Mucosa of stomach (tissue), 1 donor: ENCODE results near the gene NXPE2.

Experiments
- H3K27me3 ChIP-seq: one replicate; pipeline ENCODE4 v1.7.0; 2013; ENCODE audit warnings: mild to moderate bottlenecking, low read length; ENCODE audit not compliant: control insufficient read depth, insufficient read depth
- H3K36me3 ChIP-seq: one replicate; pipeline ENCODE4 v1.7.0; 2013; ENCODE audit warnings: low read length; ENCODE audit not compliant: control insufficient read depth, insufficient read depth
- H3K4me1 ChIP-seq: one replicate; pipeline ENCODE4 v1.7.0; 2013; ENCODE audit warnings: mild to moderate bottlenecking, low read length; ENCODE audit not compliant: control insufficient read depth, insufficient read depth
- H3K4me3 ChIP-seq: one replicate; pipeline ENCODE4 v1.7.0; 2013; ENCODE audit warnings: low read length
- H3K9ac ChIP-seq: one replicate; pipeline ENCODE4 v1.7.0; 2013; ENCODE audit warnings: mild to moderate bottlenecking, low read length, moderate library complexity
- H3K9me3 ChIP-seq: one replicate; pipeline ENCODE4 v1.7.0; 2013; ENCODE audit warnings: mild to moderate bottlenecking, low read length, moderate library complexity; ENCODE audit not compliant: control insufficient read depth
- donor health status: Pancreatic carcinoma.

NXPE2 gene

DNA sequence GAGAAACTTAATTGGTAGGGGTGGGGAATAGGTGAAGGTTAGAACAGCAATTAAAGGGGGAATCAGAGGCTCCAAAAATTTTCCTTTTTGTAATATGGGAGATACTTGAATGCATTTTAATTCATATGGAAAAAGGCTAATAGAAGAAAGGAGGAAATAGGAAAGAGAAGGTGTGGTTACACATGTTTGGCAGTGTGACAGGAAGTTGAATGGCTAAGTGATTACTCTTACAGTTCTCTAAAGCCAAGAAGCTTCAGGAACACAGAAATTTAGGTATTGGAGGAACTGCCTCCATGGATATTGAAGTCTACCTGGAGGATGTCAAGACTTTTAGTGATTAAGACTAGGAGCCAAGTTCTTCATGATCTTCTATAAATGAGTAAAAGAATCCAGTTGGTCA lies 6.3 kb downstream of the NXPE2 start:
- Histone ChIP-seq H3K4me1 (no peaks in the 10 kb centered on the region), H3K4me3 (no peak overlapping the region), H3K9ac (no peak overlapping the region), H3K36me3 (no peaks in the 10 kb centered on the region), H3K9me3 (no peaks in the 10 kb centered on the region), H3K27me3 (no peaks in the 10 kb centered on the region)

DNA sequence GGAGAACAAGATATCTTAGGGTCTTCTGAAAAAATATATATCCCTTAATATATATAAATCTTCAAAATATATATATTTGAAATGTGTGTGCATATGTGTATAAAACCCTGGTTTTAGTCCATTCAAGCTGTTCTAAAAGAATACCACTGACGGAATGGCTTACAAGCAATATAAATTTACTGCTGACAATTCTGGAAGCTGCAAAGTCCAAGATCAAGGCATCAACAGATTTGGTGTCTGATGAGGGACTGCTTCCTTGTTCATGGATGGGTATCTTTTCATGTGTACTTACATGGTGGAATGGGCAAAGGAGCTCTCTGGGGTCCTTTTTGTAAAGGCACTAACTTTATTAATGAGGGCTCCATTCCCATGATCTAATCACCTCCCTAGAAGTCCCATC lies 6.8 kb downstream of the NXPE2 start:
- H3K9ac ChIP-seq, result no peak overlapping the region
- H3K36me3 ChIP-seq, result no peaks in the 10 kb centered on the region
- H3K27me3 ChIP-seq, result no peaks in the 10 kb centered on the region
- H3K4me1 ChIP-seq, result no peaks in the 10 kb centered on the region
- H3K9me3 ChIP-seq, result no peaks in the 10 kb centered on the region
- H3K4me3 ChIP-seq, result no peak overlapping the region

DNA sequence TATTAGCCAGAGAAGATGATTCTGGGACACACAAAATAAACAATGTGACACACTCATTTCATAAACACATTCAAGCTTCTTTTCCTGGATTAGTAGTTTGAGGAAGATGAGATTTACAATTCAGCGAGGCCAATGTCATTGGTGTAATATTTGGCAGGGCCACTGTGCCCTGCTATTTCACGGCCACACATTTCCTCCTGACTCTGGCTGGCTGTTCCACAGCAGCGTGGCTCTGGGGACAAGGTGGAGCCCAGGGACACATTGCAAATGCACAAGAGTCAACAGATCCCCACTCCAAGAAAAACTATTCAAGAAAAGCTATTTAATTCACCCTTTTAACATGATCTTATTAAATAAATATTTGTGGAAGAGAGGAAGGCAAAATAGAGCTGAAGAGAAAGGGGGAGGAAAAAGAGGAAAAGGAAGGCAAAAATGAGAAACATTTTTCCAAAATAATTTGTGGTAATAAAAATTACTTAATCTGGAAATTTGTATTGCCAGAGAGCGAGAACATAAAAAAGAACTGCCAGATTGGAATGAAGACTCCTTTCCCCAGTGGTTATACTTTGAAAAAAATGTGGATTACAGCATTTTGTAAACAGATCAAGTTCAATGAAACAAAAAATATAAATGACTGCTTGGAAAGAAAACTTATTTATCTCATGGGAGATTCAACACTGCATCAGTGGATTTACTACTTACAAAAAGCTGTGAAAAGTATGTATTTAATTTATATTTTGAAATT lies 27.1 kb downstream of the NXPE2 start:
- H3K4me3 ChIP-seq, result no peak overlapping the region
- H3K4me1 ChIP-seq, result no peaks in the 10 kb centered on the region
- no peaks in the 10 kb centered on the region for H3K36me3 ChIP-seq

DNA sequence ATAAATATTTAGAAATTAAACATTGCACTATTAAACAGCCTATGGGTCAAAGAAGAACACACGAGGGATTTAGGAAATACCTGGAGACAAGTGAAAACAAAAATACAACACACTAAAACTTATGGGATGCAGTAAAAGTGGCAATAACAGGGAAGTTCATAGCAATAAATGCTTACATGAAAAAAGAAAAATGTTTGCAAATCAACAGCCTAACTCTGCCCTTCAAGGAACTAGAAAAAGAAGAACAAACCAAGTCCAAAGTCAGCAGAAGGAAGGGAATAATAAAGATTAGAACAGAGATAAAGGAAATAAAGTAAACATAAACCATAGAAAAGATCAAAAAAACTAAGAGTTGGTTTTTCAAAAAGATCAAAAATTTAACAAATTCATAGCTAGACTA lies 31.6 kb downstream of the NXPE2 start:
- H3K4me3 ChIP-seq, result no peak overlapping the region
- no peaks in the 10 kb centered on the region for H3K27me3 ChIP-seq
- H3K9ac ChIP-seq, result no peak overlapping the region
- H3K4me1 ChIP-seq, result no peaks in the 10 kb centered on the region
- H3K9me3 ChIP-seq, result no peaks in the 10 kb centered on the region
- H3K36me3 ChIP-seq, result no peaks in the 10 kb centered on the region

More for the DNA sequence above, 27.1 kb downstream of the NXPE2 start:
- no peaks in the 10 kb centered on the region for H3K9me3 ChIP-seq
- H3K27me3 ChIP-seq, result no peaks in the 10 kb centered on the region
- H3K9ac ChIP-seq, result no peak overlapping the region

DNA sequence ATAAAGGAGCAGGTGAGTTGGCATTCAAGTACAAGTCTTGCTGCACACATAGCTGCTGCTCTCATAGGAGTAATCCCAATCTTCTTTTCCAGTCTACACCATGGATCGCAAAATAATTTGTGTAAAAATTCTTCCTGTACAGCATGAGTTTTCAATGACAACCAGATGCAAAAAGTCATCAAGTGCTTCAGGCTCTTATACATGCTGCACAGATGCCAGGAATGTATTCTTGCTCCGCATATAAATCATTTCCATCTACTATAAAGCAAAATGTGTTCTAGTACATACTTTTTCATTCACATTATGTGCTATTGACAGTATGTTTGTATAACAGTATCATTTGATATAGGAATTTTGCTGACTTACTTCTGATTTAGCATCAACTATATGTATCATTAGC lies 35.4 kb downstream of the NXPE2 start:
- no peaks in the 10 kb centered on the region for H3K4me1 ChIP-seq
- H3K9ac ChIP-seq, result no peak overlapping the region
- H3K27me3 ChIP-seq, result no peaks in the 10 kb centered on the region
- H3K9me3 ChIP-seq, result no peaks in the 10 kb centered on the region
- H3K36me3 ChIP-seq, result no peaks in the 10 kb centered on the region
- H3K4me3 ChIP-seq, result no peak overlapping the region

DNA sequence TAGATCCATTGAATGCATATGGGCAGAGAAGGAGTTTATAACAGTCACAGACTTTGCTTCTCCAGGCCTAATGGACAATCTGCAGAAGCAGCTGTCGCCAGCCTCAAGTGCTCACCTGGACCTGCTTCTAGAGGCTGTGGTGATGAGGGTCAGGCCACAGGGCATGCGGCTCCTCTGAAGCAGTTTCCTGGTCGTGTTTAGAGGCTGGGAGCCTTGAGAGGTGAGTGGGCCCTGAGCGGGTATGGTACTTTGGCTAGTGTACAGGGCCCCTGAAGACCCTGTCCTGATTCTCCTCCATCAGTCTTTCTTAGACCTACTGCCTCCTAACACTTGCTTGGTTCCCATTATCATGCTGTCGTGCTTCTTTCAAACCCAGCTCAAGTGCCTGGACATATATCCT lies 41.2 kb downstream of the NXPE2 start:
- Histone ChIP-seq H3K9me3 (no peaks in the 10 kb centered on the region), H3K9ac (no peak overlapping the region), H3K4me1 (no peaks in the 10 kb centered on the region), H3K4me3 (no peak overlapping the region), H3K36me3 (no peaks in the 10 kb centered on the region), H3K27me3 (no peaks in the 10 kb centered on the region)

DNA sequence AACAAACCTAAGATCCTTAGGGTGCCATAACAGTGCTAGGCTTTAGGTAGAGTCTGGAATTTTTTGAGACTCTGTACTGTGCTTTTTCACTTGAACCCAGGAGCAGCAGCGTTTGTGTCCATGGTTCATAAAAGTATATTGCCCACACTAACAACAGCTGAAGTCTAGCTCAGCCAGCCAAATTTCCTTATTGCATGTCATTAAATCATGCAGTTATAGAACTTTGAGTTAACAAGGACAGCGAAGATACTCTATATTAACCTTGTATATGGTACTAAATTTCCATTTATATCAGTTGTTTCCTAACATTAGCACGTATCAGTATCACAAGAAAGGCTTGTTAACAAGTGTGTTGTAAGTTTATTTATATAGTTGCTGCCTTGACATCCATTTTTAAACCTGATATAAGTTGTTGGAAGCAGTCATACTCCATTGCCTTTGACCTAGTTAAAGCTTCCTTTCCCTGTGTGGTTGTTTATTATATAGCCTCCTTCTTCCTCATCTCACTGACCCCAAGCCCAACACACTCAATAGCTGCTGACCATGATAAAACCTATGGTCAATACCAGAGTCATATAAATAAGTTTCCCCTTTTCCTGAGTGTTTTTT lies 46.7 kb downstream of the NXPE2 start:
- Histone ChIP-seq H3K4me1 (no peaks in the 10 kb centered on the region), H3K4me3 (no peak overlapping the region), H3K27me3 (no peaks in the 10 kb centered on the region), H3K9ac (no peak overlapping the region), H3K36me3 (no peaks in the 10 kb centered on the region), H3K9me3 (no peaks in the 10 kb centered on the region)

DNA sequence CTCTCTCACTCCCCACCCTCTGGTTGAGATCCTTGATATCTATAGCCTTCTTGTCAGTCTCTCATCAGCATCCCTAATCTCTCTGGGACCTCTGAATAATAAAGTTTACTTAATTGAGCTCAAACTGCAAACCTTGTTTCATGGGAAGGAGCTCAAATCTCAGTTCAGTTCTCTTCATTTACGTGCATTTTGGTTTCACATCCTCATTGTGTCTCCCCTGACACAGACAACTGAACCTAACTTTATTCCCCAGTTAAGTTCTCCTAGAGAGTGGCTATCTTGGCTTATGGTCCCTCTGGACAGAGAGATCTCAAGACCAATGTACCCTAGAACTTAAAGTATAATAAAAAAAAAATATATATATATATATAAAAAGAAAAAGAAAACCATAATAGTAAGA lies 47.3 kb downstream of the NXPE2 start:
- H3K9me3 ChIP-seq, result no peaks in the 10 kb centered on the region
- no peak overlapping the region for H3K9ac ChIP-seq
- no peaks in the 10 kb centered on the region for H3K4me1 ChIP-seq
- H3K4me3 ChIP-seq, result no peak overlapping the region
- no peaks in the 10 kb centered on the region for H3K36me3 ChIP-seq
- H3K27me3 ChIP-seq, result no peaks in the 10 kb centered on the region

DNA sequence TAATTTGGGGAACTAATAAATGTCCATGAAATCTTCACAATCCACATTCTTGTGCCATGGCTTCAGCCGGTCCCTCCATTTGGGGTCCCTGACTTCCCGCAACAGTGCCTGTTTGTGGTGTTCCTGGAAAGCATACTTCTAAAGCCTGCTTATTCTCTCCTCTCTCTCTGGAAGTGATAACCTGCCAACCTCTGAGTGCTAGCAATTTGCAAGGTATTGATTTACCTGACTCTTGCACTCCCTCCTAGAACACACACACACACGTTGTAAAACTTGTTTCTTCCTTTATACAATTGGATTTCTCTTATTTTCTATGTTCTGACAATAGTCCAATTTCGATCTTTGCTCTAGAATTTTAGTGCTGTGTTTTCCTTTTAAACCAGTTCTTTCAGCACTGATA lies 58.5 kb downstream of the NXPE2 start:
- Histone ChIP-seq H3K36me3 (no peaks in the 10 kb centered on the region), H3K27me3 (no peaks in the 10 kb centered on the region), H3K4me3 (no peak overlapping the region), H3K9ac (no peak overlapping the region), H3K9me3 (no peaks in the 10 kb centered on the region), H3K4me1 (no peaks in the 10 kb centered on the region)

DNA sequence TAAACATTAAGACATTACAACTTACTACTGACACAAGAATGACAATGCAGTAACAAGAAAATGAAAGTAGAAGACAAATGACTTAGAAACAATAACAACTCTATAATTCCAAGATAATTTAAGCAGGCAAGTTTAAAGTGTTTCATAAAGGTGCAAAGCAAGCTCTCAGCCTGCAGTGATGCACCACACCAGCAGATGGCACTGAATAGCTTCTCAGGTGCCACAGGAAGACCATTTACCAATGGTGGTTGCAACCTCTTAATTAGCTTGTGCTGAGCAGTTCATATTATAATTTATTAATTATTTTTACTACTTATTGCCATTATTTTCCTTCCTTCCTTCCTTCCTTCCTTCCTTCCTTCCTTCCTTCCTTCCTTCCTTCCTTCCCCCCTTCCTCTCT lies 60.6 kb downstream of the NXPE2 start:
- H3K9ac ChIP-seq, result no peak overlapping the region
- no peaks in the 10 kb centered on the region for H3K9me3 ChIP-seq
- H3K4me3 ChIP-seq, result no peak overlapping the region
- no peaks in the 10 kb centered on the region for H3K27me3 ChIP-seq
- H3K36me3 ChIP-seq, result no peaks in the 10 kb centered on the region
- no peaks in the 10 kb centered on the region for H3K4me1 ChIP-seq

DNA sequence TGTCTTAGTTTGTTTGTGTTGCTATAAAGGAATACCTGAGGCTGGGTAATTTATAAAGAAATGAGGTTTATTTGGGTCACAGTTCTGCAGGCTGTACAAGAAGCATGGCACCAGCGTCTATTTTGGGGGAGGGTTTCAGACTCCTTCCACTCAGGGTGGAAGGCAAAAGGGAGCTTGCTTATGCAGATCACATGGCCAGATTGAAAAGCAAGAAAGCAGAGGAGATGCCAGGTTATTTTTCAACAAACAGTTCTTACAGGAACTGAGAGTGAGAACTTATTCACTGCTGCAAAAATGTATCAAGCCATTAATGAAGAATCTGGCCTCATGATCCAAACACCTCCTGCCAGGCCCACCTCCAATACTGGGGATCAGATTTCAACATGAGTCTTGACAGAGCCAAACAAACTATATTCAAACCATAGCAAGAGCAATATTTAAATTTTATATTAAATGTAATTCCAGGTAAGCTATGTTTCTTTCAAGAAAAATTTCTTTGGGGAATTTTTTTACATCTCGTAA lies 66.9 kb downstream of the NXPE2 start:
- Histone ChIP-seq H3K4me1 (no peaks in the 10 kb centered on the region), H3K36me3 (no peaks in the 10 kb centered on the region), H3K27me3 (no peaks in the 10 kb centered on the region), H3K4me3 (no peak overlapping the region), H3K9ac (no peak overlapping the region), H3K9me3 (no peaks in the 10 kb centered on the region)

DNA sequence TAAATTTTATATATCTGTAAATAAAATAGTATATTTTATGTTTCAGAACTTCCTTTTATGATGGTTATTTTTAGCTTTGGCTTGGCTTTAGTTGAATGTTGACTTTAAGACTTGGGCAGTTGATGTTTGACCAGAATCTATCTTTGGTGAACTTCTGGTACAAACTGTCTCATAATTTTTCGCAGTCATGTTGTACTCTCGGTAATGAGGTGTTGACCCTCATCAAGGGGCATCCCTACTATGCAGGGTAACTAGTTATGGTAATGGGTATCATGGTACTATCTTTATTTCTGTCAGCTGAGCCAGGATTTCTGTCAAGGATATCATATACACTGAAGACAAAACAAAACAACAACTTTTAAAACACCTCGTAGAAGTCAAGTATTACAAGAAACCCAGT lies 67.7 kb downstream of the NXPE2 start:
- no peak overlapping the region for H3K4me3 ChIP-seq
- H3K36me3 ChIP-seq, result no peaks in the 10 kb centered on the region
- H3K27me3 ChIP-seq, result no peaks in the 10 kb centered on the region
- H3K9me3 ChIP-seq, result no peaks in the 10 kb centered on the region
- H3K9ac ChIP-seq, result no peak overlapping the region
- H3K4me1 ChIP-seq, result no peaks in the 10 kb centered on the region
